Measurements from ENCODE around the gene KCNA10.

Gene KCNA10

DNA sequence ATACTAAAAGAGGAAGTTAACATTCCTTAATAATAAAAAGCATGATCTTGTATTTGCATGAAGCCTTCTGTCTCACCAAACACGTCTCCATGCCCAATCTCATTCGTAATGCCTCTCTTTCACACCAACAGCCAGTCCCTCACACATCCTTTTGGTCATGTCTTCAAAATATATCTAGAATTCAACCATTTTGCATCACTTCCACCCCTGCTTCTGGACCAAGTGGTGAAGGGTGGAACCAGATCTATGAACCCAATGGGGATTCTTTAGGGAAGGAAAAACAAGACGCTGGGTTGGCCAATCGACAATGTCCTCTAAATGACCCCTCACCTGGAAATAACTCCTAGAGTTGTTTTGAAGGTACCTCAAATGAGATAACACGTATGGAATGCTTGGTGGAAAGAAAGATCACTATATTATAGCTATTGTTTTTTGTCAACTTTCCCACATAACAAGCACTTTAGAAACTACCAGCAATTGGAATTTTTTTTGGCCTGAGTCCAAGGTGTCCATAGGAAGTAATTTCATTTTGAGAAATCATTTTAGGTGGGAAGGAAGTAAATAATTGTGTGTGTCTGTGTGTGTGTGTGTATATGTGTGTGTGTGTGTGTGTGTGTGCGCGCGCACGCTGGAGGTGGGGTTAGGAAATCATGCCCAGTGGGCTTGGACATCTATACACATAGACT lies at the start of gene KCNA10:
KCNA10 (minus strand) TSS at position 51 of the 686 bp plus-strand sequence. CDS start 388 bp downstream, outside the sequence.
- DNase-seq = no peak

DNA sequence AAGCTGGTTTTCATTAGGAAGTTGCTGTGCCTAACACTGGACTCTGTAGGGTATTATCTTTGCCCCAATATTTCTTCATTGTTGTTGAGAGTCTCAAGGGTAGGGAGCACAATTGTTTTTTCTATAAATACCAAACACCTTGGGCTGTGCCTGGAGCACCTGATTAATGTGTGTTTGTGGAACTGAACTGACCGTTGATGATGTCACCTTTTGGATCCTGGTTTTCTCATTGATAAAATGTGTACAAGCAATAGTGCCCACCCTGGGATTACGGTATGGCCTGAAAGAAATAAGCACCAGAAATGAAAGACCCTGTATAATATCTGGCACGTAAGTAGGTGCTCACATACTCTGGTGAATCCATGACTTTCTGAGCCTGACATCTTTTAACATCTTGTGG lies 47.9 kb upstream of the KCNA10 start:
- no peak for DNase-seq

DNA sequence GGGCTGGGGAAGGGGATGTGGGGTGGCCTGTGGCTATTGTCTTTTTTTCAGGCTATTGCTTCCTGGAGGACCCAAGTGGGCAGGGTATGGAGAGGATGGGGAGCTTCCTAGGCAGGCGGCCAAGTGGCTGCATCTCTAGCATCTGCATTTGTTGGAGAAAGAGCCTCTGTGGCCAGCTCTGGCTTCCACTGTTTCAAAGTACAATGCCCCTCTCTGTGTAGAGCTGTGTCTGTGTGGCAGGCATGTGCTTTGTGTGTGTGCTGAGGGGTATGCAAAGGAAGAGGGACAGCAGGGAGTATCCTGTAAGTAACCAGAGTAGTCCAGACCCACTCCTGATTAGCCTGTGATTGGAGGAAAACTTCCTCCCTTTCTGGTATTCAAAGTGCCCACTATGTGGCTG lies 46.6 kb upstream of the KCNA10 start:
- DNase-seq = no peak

DNA sequence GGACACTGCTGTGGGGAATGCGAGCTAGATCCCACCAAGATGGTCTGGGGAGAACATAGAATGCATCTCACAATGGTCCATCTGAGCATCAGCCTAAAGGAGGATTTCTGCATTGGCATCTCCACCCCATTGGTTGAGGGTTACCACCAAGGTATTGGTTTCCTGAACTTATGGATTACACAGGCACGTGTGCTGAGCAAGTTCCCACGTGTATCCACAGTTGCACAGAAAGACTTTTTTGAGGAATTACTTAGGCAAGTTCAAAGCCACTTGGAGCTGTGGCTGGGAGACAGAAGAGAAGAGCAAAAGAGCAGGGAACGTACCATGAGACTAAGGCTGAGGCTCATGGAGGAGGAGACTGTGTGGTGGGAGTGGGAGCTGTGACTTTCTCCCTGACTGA lies 44.1 kb upstream of the KCNA10 start:
- no peak for DNase-seq

DNA sequence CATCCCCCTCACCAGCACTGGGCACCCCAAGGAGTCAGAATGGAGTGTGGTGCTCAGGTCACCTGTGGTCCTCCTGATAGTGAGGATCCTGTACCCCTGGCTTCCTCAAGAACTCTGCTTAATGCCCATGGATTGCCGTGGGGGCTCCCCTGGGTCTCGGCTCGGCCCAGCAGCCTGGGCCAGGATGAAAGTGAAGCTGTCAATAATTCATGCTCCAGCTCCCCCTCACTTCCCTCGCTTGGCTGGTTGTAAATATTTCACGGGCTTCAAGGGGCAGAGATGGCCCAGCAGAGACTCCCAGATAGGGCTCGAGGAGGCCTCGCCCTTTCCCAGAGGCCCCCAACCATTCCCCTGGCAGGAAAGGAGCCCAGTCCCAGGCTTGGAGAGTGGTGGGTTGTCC lies 42.6 kb upstream of the KCNA10 start:
- DNase-seq = no peak

DNA sequence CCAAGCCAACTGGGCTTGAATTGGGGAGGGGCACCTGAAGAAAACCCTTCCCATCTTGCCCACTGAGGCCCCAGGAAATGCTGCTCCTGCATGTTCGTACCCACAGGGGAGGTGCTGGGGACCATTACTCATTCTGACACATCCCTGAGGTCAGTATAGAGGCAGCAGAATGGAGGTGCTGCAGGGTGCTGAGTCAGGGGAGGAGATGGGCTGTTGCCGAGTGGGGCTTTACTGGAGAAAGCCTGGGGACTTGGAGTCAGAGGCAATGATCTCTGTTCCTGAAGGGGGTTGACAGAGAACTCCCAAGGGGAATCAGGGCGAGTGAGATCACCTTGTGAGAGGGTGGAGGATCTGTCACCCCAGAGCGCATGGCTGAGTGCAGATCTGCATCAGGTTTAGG lies 40.2 kb upstream of the KCNA10 start:
- DNase-seq = no peak

DNA sequence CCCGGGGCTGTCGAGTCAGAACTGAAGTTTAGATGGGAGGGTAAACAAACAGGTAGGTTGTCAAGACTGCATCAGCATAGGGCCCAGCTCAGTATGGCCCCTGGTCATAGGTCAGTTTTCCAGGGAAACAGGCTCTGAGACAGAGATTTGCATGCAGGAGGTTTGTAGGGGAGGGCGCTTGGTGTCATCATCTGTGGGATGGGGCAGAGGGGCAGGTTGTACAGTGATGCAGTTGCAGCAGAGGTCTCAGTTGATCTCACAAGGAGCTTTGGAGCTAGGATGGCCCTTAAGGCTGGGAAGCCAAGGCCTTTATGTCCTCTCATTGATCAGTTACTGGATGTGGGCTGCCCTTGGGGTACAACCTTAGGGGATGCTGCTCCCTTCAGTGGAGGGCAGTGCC lies 38.5 kb upstream of the KCNA10 start:
- DNase-seq = no peak

DNA sequence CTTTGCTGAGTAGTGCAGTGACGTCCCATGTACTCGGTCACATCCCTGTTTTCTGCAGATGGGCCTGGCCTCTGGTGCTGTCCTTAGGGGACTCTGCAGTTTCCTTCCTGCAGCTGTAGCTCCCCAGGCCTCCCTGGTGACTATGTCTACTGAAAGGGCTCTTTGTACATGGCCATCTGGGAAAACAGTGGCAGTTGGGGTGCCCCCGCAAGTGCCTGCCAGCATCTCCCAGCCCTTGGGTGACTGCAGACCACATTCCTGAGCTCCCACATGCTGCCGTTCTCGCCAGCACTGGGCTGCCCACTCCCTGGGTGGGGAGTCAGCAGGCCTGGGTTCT lies 37.5 kb upstream of the KCNA10 start:
- DNase-seq = no peak

DNA sequence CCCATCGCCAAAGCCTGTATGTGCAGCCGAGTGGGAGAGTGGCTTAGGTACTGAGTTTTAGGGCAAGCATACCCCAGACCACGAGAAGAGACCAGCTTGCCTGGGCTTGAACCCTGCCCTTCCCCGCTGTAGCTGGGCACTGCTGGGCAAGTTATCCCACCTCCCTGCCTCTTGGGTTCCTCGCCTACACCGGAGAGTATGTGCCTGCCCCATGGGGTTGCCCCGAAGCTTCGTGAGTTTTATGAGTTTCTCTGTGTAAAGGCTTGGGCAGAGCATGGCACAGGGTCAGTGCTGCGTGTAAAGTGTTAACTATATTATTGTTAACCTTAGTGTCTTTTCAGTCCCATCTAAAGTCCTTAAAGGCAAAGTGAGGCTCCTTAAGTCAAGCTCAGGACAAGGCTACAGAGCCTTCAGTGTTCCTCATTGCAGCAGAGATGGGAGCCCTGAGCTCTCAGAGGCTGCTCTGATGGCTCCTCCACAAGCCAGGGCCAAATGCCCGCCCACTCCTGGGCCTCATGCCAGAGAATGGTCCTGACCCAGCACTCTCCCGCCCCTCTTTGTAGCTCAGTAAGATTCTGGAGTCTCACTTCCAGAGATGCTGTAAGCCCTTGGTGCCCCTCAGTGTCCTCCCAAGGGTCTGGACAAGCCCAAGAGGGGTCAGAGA lies 37.0 kb upstream of the KCNA10 start:
- DNase-seq = no peak

DNA sequence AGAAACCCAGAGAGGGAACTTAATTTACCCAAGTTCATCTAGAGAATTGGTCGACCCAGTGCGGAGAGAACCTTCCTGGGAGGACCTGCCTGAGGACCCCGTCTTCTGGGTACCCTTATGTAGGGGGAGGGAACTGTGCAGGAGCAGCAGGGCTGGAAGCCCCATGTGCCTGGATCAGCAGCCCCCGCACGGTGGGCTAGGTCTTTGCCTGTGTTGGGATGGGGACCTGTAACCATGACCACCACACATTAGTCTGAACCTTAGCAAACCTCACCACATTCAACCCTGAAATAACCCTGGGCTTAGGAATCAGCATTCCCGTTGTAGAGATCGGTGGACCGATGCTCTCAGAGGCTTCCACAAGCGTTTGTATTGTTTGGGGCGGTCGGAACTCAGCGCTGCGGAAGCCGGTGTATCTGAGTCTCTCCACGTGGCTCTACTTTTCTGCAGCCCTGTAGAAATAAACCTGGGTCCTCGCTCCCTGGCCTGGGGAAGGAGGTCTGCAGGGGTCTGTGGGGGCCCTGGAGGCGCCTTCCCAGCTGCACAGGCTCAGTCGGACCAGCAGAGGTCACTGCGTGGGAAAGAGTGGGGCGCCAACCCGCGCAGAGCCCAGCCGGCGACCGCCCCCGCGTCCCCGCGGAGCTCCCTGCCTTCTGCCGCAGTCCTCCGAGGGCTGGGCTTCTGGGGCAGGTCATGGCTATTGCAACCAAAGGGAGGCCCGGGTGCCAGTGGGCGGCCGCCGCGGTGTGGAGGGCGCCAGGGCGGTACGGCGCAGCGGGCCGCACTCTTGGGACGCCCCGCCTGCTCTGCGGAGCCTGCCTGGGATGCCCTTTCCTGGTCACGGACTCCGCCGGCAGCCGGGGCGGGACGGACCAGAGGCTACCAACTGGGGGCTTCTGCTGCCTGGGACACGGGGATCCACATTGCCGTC lies 36.2 kb upstream of the KCNA10 start:
- DNase-seq = no peak

DNA sequence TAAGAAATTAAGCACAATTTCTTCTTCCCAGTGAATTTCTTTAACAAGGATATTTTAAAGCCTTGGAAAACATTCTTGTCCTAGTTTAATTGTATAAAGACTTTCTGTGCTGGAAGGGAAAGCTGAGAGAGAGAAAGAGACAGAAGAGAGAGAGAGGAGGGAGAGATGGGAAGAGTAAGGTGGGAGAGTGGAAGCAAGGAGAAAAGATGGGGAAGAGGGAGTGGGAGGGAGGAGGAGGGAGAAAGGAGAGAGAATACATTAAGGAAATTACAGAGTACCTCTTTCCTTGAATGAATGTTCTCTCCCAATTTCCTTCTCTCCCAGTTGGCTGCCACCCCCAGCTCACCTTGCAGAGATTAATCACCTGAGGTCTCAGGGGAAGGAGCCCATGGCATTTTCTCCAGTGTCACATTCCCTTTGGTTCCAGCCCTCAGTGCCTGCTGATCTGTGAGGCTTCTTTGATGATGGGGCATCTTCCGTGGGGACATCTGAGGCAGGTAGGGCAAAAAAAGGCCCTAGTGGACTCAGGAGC lies 32.4 kb upstream of the KCNA10 start:
- no peak for DNase-seq

DNA sequence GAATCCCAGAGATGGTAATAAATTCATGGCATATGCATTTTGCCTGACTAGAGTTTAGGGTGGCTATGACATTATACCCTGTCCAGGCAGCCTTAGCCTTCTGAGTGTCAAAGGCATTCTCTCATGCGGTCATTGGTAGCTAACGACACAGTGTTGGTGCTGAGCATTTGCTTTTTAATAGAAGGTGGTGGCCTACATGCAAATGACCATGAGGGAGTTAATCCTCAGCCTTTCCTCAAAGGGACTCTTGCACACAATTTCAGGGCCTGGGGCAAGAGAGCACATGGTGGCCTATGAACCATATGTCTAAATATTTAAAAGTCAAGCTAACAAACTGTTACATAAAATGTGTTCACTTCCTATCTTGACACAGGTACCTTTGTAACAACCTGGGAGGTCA lies 30.9 kb upstream of the KCNA10 start:
- DNase-seq = no peak

DNA sequence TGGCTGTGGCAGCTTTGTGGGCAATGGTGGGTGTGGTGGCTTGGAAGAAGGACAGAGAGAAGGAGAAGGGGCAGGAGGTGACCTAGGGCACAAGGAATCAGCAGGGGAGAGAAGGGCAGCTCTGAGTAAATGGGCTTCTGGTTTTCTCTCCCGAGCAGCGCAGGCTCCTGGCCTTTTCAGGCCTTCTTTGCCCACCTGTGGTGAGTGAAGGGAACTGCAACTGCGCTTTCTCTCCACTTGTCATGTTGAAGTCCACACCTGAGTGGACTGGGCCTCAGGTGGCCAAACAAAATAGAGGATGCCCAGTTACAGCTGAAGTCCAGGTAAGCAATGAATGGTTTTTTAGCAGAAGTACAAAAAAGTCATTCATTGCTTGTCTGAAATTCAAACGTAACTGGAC lies 29.4 kb upstream of the KCNA10 start:
- no peak for DNase-seq

DNA sequence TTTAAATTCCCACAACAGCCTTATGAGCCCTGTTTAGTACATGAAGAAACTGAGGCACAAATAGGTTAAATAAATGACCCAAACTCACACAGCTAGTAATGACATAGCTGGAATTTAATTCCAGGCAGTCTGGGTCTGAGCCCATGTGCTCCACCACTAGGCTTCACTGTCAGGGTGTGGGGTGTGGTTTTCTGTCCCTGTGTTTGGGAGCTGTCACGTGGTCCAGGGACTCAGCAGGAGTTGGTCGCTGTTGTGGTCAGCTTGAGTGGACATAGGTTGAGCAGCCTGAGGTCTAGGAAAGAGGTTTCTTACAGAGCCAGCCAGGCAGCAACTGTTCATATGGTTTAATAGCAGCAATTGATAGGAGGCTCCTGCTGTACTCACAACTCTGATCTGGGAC lies 28.0 kb upstream of the KCNA10 start:
- no peak for DNase-seq

DNA sequence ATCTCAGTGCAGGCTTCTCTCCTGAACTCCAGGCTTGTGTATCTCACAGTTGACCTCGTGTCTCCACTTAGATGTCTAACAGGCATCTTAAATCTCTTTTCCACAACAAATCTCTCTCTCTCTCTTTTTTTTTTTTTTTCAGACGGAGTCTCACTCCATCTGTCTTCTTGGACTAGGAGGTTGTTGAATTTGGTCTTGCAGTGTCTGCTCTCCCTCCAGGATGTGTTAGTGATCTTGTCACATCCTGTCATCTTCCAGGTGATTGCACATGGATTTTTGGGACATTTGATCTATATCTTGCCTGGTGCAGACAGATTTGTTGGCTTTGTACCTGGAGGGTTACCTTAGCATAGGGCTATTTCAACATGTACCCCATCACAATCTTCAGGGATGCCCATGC lies 26.5 kb upstream of the KCNA10 start:
- DNase-seq = no peak

DNA sequence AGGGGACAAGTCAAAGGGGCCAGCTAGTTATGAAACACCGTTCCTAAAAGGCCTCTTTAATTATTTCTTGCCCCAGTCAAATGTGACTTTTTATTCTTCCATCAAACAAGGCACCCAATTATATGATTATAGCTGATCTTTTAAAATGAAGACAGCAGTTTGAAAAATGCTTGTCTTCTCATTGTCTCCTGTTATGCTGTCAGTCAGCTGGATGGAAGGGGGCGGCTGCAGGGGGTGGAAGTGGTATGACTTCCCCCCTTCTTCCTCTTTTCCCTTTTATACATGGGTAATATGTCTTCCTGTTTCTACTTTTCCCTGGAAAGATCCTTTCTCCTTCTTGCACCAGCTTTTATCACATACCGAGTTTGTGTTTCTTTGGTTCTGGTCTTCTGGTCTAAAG lies 25.8 kb upstream of the KCNA10 start:
- no peak for DNase-seq

DNA sequence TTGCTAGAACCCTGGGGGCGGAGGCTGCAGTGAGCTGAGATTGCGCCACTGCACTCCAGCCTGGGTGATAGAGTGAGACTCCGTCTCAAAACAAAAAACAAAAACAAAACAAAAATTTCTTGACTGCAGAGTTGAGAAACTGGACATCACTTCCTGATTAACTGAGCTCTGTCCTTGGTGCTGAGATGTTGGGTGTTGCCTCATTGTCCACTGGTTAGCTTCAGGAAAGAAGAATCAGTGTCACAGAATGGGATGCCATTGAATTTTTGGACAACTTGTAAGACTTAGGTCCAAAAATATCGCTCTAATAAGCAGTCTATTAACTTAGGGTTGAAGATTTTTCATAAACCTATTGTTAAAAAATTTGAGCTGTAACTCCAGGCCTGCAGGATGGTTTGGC lies 23.8 kb upstream of the KCNA10 start:
- peak; percentile 15 for DNase-seq

DNA sequence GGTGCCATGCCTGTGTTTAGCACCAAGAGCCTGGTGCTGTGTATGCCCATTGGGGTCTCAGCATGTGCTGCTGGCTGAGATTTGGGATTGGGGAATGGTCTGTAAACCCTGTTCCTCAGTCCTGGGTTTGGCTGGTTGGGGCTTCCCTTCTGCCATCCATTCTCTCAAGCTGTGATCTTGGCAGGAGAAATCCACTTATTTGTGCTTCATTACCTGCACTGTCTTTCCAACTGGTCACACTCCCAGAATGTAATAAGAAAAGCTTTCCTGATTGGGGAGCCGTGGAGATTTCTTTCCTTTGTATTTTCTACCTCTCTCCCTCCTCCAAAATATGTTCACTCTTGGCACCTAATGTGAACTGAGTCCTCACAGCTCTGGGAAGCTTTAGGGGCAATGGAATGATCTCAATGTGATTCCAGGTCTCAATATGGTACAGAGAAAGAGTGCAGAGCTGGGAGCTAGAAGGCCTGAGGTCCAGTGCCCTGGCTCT lies 23.0 kb upstream of the KCNA10 start:
- DNase-seq = no peak

DNA sequence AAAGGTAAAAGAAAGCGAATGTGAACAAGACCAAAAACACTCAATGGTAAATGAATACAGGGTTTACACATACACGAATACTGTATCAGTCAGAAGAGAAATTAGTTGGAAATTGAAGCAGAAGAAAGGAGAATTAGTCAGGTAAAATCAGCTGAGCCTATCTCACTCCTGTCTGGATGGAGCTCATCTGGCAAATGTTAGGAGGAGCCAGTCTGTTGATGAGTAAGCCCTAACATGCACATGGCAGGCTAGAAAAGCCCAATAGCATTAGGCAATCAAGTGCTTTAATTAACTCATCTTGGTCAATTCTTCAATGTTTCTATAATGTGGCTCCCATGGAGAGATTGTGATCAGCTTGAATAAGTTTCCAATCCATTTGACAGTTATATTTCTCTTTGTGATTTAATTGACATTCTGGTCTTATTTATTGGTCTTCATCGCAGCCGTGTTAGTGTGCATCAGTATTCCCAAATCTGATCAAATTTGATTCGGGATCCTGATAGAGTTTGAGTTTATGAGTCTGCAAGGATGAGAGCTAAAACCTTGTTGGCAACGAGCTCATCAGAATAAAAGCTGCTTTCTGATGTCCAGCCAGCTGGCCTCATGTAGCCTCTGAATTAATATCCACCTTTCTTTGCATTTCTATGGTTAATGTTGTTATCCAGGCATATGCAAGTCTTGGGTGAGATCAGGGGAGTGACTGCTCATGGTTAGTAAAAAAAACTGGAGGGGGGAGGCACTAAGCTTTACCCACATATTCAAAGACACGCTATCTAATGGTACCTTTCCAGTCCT lies 22.1 kb upstream of the KCNA10 start:
- DNase-seq = no peak

DNA sequence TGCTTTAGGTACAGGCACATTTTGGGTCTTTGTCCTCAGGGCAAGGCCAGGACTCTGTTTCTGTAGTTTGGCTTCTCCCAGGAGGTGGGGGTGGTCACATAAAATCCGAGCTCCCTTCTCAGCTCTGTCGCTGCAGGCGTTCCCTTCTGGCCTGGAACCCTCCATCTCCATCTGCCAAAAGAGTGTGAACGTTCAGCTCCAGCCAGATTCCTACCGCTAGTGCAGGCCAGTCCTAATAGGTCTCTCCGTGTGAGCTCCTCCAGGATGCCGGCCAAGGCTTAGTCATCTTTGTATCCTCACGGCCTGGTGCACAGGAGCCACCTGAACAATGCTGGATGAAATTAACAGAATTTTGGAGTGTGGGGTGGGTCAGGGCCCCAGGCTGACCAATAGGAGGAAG lies 19.9 kb upstream of the KCNA10 start:
- DNase-seq = no peak

DNA sequence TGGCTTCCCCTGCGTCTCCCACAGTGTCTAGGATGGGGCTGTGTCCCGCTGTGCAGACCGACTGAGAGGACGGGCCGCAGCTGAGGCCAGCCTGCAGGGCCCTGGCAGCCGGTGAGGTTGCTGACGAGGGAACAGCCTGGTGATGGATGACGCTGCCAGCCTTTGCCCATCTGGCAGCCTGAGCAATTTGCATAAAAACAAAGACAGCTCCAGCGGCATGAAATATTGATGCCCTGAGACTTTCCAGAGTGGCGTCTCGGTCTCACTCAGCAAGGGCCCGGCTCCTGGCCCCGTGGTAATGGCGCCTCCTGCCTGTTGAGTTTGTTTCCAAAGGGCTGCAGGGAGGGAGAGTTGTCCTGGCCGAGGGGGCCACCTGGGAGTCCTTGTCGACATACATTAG lies 19.1 kb upstream of the KCNA10 start:
- no peak for DNase-seq

DNA sequence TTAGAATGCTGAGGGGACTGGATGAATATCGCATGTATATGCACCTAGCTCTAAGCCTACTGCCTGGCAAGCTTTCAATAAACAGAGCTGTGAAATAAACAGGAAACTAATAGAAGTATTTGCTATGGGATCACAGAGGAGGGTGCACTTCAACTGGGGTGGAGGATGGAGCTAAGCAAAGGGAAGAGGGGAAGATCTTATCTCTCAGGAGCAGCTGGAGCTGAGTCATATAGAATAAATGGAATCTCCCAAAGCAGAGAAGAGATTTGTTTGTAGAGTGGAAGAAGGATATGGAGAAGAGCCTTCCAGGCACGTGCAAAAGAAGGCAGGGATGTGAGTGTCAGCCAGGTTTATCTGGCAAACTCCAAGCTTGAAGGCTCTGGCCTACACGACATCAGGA lies 17.0 kb upstream of the KCNA10 start:
- no peak for DNase-seq

DNA sequence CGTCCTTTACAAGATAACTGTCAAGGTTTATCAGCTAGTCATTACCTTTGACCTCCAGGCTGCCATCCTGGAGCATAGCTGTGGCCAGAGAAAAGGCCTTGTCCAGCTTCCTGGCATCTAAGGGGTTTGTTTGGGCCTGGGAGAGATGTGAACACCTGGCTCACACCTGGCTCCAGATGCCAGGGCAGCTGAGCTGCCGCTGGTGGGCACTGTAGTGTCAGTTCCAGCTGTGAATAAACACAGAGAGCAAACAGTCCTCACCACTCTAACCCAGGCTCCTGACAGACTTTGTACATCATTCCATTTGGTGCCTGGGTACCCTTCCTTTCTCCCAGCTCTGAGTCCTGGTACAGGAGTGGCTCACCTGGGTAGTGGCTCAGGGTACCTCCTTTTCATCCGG lies 14.3 kb upstream of the KCNA10 start:
- DNase-seq = no peak

Measured in NCI-H226 (cell line).